PC-3 (cell line): ENCODE measurements around the gene SLCO1A2.

Experiments used
- EZH2 ChIP-seq: fragments of 300-600 bp; sonication (generic); IDR thresholded peaks from one replicate; pipeline ENCODE4 v1.6.1; 2017; ENCODE audit warnings: antibody characterized with exemption, mild to moderate bottlenecking, low read length; ENCODE audit not compliant: unreplicated experiment
- TF ChIP-seq, protein P1 (sequence below): fragments of 300-600 bp; sonication (generic); conservative IDR thresholded peaks from 2 replicates; pipeline ENCODE4 v1.5.1; 2017; ENCODE audit warnings: antibody characterized with exemption, low read depth, mild to moderate bottlenecking, low read length

DNA sequence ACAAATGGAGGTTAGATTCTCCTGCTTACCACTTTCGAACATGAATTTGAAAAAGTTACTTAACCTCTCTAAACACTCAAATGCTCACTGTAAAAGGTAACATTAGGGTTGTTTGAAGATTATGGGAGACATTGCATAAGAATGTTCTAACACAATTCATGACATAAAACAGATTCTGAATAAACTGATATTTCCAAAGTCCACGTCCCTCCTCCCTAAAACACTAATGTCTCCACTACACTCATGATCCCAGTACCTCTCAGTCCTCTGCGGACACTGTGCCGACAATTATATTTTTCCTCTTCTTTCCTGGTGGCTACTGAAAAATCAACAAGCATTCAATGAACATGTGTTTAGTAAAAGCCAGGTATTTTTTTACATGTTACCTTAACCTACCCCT, 19.2 kb upstream of the SLCO1A2 start:
- TF ChIP-seq, protein P1, sequence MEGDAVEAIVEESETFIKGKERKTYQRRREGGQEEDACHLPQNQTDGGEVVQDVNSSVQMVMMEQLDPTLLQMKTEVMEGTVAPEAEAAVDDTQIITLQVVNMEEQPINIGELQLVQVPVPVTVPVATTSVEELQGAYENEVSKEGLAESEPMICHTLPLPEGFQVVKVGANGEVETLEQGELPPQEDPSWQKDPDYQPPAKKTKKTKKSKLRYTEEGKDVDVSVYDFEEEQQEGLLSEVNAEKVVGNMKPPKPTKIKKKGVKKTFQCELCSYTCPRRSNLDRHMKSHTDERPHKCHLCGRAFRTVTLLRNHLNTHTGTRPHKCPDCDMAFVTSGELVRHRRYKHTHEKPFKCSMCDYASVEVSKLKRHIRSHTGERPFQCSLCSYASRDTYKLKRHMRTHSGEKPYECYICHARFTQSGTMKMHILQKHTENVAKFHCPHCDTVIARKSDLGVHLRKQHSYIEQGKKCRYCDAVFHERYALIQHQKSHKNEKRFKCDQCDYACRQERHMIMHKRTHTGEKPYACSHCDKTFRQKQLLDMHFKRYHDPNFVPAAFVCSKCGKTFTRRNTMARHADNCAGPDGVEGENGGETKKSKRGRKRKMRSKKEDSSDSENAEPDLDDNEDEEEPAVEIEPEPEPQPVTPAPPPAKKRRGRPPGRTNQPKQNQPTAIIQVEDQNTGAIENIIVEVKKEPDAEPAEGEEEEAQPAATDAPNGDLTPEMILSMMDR, result no peak
- TF ChIP-seq EZH2, result no peak
